GM12872 (cell line): ENCODE results near the gene DNAI7.

ENCODE experiments used
- CTCF ChIP-seq: IDR thresholded peaks from 3 replicates; pipeline ENCODE4 v1.5.1; 2011; ENCODE audit warnings: low read depth, mild to moderate bottlenecking, low read length, moderate library complexity; ENCODE audit not compliant: insufficient read depth

Gene DNAI7

GRCh38 chr12:25100194-25101091 is 94.5 kb downstream of the DNAI7 start:
- no peak for TF ChIP-seq CTCF

GRCh38 chr12:25099010-25099409 is 96.0 kb downstream of the DNAI7 start:
- TF ChIP-seq CTCF, result no peak

- TF ChIP-seq CTCF, result no peak
Measured at GRCh38 chr12:25089738-25090137, 105.2 kb downstream of the DNAI7 start.

- TF ChIP-seq CTCF, result no peak
Measured at GRCh38 chr12:25087596-25087995, 107.4 kb downstream of the DNAI7 start.

GRCh38 chr12:25084816-25085215 is 110.1 kb downstream of the DNAI7 start:
- TF ChIP-seq CTCF, result no peak

GRCh38 chr12:25083211-25083610 is 111.7 kb downstream of the DNAI7 start:
- TF ChIP-seq CTCF, result no peak

GRCh38 chr12:25082628-25083027 is 112.3 kb downstream of the DNAI7 start:
- no peak for TF ChIP-seq CTCF
